Immature natural killer cell (primary cell): ENCODE data around the gene TERB1. TPM values are rescaled to one million over a fixed set of nuclear protein-coding genes. Genes with fewer than 3 reads are reported as not detected.

ENCODE experiments used
- DNase-seq, 3 donors: peaks; one replicate each; pipeline ENCODE4 v3.0.0; 2022; ENCODE audit warnings: mixed read lengths in 1 of 3
- H3K27ac Mint-ChIP-seq, 6 donors: one replicate each; pipeline ENCODE4 v1.8.0; 2020; ENCODE audit warnings: mixed read lengths in 6 of 6, mild to moderate bottlenecking in 5 of 6, inconsistent platforms in 4 of 6, moderate library complexity in 3 of 6
- H3K27me3 Mint-ChIP-seq, 3 donors: one replicate each; pipeline ENCODE4 v1.8.0; 2020 to 2021; ENCODE audit warnings: low read depth in 3 of 3, mild to moderate bottlenecking in 3 of 3, mixed read lengths in 3 of 3, moderate library complexity in 3 of 3, inconsistent platforms in 1 of 3
- H3K36me3 Mint-ChIP-seq, 3 donors: one replicate each; pipeline ENCODE4 v1.8.0; 2020; ENCODE audit warnings: mixed read lengths in 3 of 3, inconsistent platforms in 2 of 3, mild to moderate bottlenecking in 2 of 3
- H3K4me1 Mint-ChIP-seq, 2 donors: one replicate each; pipeline ENCODE4 v1.8.0; 2020; ENCODE audit warnings: inconsistent platforms in 2 of 2, mild to moderate bottlenecking in 2 of 2, mixed read lengths in 2 of 2, moderate library complexity in 1 of 2
- H3K4me3 Mint-ChIP-seq, 5 donors: one replicate each; pipeline ENCODE4 v1.8.0; 2020; ENCODE audit warnings: mild to moderate bottlenecking in 5 of 5, mixed read lengths in 5 of 5, inconsistent platforms in 3 of 5, moderate library complexity in 3 of 5
- H3K9me3 Mint-ChIP-seq, 6 donors: one replicate each; pipeline ENCODE4 v1.8.0; 2020; ENCODE audit warnings: mild to moderate bottlenecking in 6 of 6, mixed read lengths in 6 of 6, inconsistent platforms in 4 of 6, moderate library complexity in 3 of 6
- polyA plus RNA-seq, 3 donors: library from polyadenylated mRNA; unstranded; fragments of 300-500 nt; fragmentation: Illumina TruSeq; gene quantifications; one replicate each; pipeline ENCODE4 v1.2.3, GENCODE V29; 2021

Gene TERB1
- polyA plus RNA-seq = under 1 TPM in 1 of 3 donors, not detected in 2; 0.11 TPM

- H3K27me3 Mint-ChIP-seq = no peaks in the 10 kb centered on the region
- no peaks in the 10 kb centered on the region for H3K9me3 Mint-ChIP-seq
- no peaks in the 10 kb centered on the region for H3K4me1 Mint-ChIP-seq
- no peak for DNase-seq
- H3K27ac Mint-ChIP-seq = no peak within 1 kb of the TSS
- H3K36me3 Mint-ChIP-seq = peaks cover 14 to 45% (median 17%) of the 10 kb centered on the region in 3 donors
- no peak within 1 kb of the TSS for H3K4me3 Mint-ChIP-seq
Observed at GRCh38 chr16:66801320-66802105, at the start of gene TERB1. Gene TERB1, minus strand, starts transcription at chr16:66801584. Its CDS starts 4,786 bp downstream, at chr16:66796798.

GRCh38 chr16:66850115-66850815, 48.9 kb upstream of the TERB1 start:
- peaks cover 7 to 10% (median 8%) of the 10 kb centered on the region in 3 donors for H3K27me3 Mint-ChIP-seq
- peaks cover 0 to 2% (median 0%) of the 10 kb centered on the region in 6 donors for H3K9me3 Mint-ChIP-seq
- peaks cover 0 to 3% of the 10 kb centered on the region in 2 donors for H3K4me1 Mint-ChIP-seq
- H3K27ac Mint-ChIP-seq = no peak overlapping the region
- no peak overlapping the region for H3K4me3 Mint-ChIP-seq
- DNase-seq = no peak
- peaks cover 0 to 3% (median 0%) of the 10 kb centered on the region in 3 donors for H3K36me3 Mint-ChIP-seq

GRCh38 chr16:66849549-66849948, 48.2 kb upstream of the TERB1 start:
- DNase-seq = no peak
- Mint-ChIP-seq H3K27me3 (peaks cover 9 to 12% (median 12%) of the 10 kb centered on the region in 3 donors), H3K36me3 (peaks cover 0 to 3% (median 0%) of the 10 kb centered on the region in 3 donors), H3K4me3 (no peak overlapping the region), H3K9me3 (peaks cover 0 to 2% (median 0%) of the 10 kb centered on the region in 6 donors), H3K4me1 (peaks cover 0 to 6% of the 10 kb centered on the region in 2 donors), H3K27ac (no peak overlapping the region)

- Mint-ChIP-seq H3K36me3 (peaks cover 0 to 3% (median 0%) of the 10 kb centered on the region in 3 donors), H3K4me1 (peaks cover 0 to 6% of the 10 kb centered on the region in 2 donors), H3K27ac (no peak overlapping the region), H3K4me3 (no peak overlapping the region), H3K9me3 (peaks cover 0 to 2% (median 0%) of the 10 kb centered on the region in 6 donors), H3K27me3 (peaks cover 9 to 12% (median 12%) of the 10 kb centered on the region in 3 donors)
- DNase-seq = no peak
Observed at GRCh38 chr16:66849021-66849420, 47.6 kb upstream of the TERB1 start.

GRCh38 chr16:66848172-66848571, 46.8 kb upstream of the TERB1 start:
- peaks cover 12 to 15% (median 13%) of the 10 kb centered on the region in 3 donors for H3K27me3 Mint-ChIP-seq
- H3K27ac Mint-ChIP-seq = no peak overlapping the region

GRCh38 chr16:66847533-66848067, 46.2 kb upstream of the TERB1 start:
- no peak for DNase-seq
- Mint-ChIP-seq H3K27ac (no peak overlapping the region), H3K9me3 (peaks cover 0 to 2% (median 0%) of the 10 kb centered on the region in 6 donors), H3K27me3 (peaks cover 12 to 15% (median 13%) of the 10 kb centered on the region in 3 donors), H3K4me3 (no peak overlapping the region), H3K4me1 (peaks cover 0 to 11% of the 10 kb centered on the region in 2 donors), H3K36me3 (peaks cover 0 to 3% (median under 1%) of the 10 kb centered on the region in 3 donors)

More at GRCh38 chr16:66848172-66848571, 46.8 kb upstream of the TERB1 start:
- peaks cover 0 to 11% of the 10 kb centered on the region in 2 donors for H3K4me1 Mint-ChIP-seq
- H3K9me3 Mint-ChIP-seq = peaks cover 0 to 2% (median 0%) of the 10 kb centered on the region in 6 donors
- H3K4me3 Mint-ChIP-seq = no peak overlapping the region
- H3K36me3 Mint-ChIP-seq = peaks cover 0 to 3% (median 0%) of the 10 kb centered on the region in 3 donors
- DNase-seq = no peak

- Mint-ChIP-seq H3K36me3 (peaks cover 0 to 4% (median 3%) of the 10 kb centered on the region in 3 donors), H3K27me3 (peaks cover 13 to 14% (median 14%) of the 10 kb centered on the region in 3 donors), H3K9me3 (peaks cover 0 to 2% (median 0%) of the 10 kb centered on the region in 6 donors), H3K4me1 (peaks cover 0 to 11% of the 10 kb centered on the region in 2 donors), H3K4me3 (no peak overlapping the region), H3K27ac (no peak overlapping the region)
- DNase-seq = no peak
Observed at GRCh38 chr16:66846831-66847230, 45.4 kb upstream of the TERB1 start.

GRCh38 chr16:66846266-66846665, 44.9 kb upstream of the TERB1 start:
- DNase-seq = no peak
- Mint-ChIP-seq H3K9me3 (peaks cover 0 to 2% (median 0%) of the 10 kb centered on the region in 6 donors), H3K27me3 (peaks cover 13 to 14% (median 14%) of the 10 kb centered on the region in 3 donors), H3K36me3 (peaks cover 0 to 4% (median 3%) of the 10 kb centered on the region in 3 donors), H3K27ac (peak overlapping the region in 1 of 6 donors; percentile 7), H3K4me1 (peaks cover 0 to 11% of the 10 kb centered on the region in 2 donors), H3K4me3 (peak overlapping the region in 1 of 5 donors; percentile 58)

- peaks cover 0 to 4% (median 3%) of the 10 kb centered on the region in 3 donors for H3K36me3 Mint-ChIP-seq
- peak overlapping the region in 1 of 6 donors; percentile 7 for H3K27ac Mint-ChIP-seq
- no peak for DNase-seq
- H3K4me1 Mint-ChIP-seq = peaks cover 0 to 11% of the 10 kb centered on the region in 2 donors
- peaks cover 13 to 14% (median 14%) of the 10 kb centered on the region in 3 donors for H3K27me3 Mint-ChIP-seq
- peaks cover 0 to 2% (median 0%) of the 10 kb centered on the region in 6 donors for H3K9me3 Mint-ChIP-seq
- peak overlapping the region in 1 of 5 donors; percentile 58 for H3K4me3 Mint-ChIP-seq
Observed at GRCh38 chr16:66845791-66846221, 44.4 kb upstream of the TERB1 start.

GRCh38 chr16:66845080-66845410, 43.7 kb upstream of the TERB1 start:
- H3K4me3 Mint-ChIP-seq = peak overlapping the region in 1 of 5 donors; percentile 27
- H3K27me3 Mint-ChIP-seq = peaks cover 13 to 14% (median 14%) of the 10 kb centered on the region in 3 donors

GRCh38 chr16:66844342-66845079, 43.1 kb upstream of the TERB1 start, which contains the start of gene CA7:
Gene CA7, plus strand, starts transcription at chr16:66844414. Its CDS starts 74 bp downstream, at chr16:66844488.
- Mint-ChIP-seq H3K36me3 (peaks cover 0 to 4% (median 3%) of the 10 kb centered on the region in 3 donors), H3K27me3 (peaks cover 13 to 14% (median 14%) of the 10 kb centered on the region in 3 donors), H3K27ac (no peak within 1 kb of the TSS), H3K9me3 (peaks cover 0 to 2% (median 0%) of the 10 kb centered on the region in 6 donors), H3K4me1 (peaks cover 0 to 11% of the 10 kb centered on the region in 2 donors), H3K4me3 (peak within 1 kb of the TSS in 4 of 5 donors; percentile 55 to 66 (median 66))
- DNase-seq = no peak

More at GRCh38 chr16:66845080-66845410, 43.7 kb upstream of the TERB1 start:
- no peak for DNase-seq
- H3K36me3 Mint-ChIP-seq = peaks cover 0 to 4% (median 3%) of the 10 kb centered on the region in 3 donors
- no peak overlapping the region for H3K27ac Mint-ChIP-seq
- H3K9me3 Mint-ChIP-seq = peaks cover 0 to 2% (median 0%) of the 10 kb centered on the region in 6 donors
- peaks cover 0 to 11% of the 10 kb centered on the region in 2 donors for H3K4me1 Mint-ChIP-seq

- Mint-ChIP-seq H3K27ac (no peak overlapping the region), H3K27me3 (peaks cover 13 to 14% (median 14%) of the 10 kb centered on the region in 3 donors), H3K36me3 (peaks cover 0 to 4% (median 3%) of the 10 kb centered on the region in 3 donors), H3K4me3 (peak overlapping the region in 4 of 5 donors; percentile 55 to 66 (median 66)), H3K4me1 (peaks cover 0 to 11% of the 10 kb centered on the region in 2 donors), H3K9me3 (peaks cover 0 to 2% (median 0%) of the 10 kb centered on the region in 6 donors)
- DNase-seq = no peak
Observed at GRCh38 chr16:66844009-66844341, 42.6 kb upstream of the TERB1 start.
